Heart left ventricle (tissue), 13 donors: ENCODE measurements around the gene SUSD6.

Source experiments
- POLR2A ChIP-seq, 2 donors: fragments of 450-650 bp; IDR thresholded peaks; one replicate each; pipeline ENCODE4 v1.6.1; 2017; ENCODE audit warnings: antibody characterized with exemption in 2 of 2, mild to moderate bottlenecking in 2 of 2, moderate library complexity in 2 of 2
- TF ChIP-seq, protein P1 (sequence below), 12 donors: fragments of 200-600 bp; sonication (generic) in 4 of 12; IDR thresholded peaks; one replicate each; pipeline versions ENCODE4 v1.5.0 to v1.8.0; 2018 to 2022; ENCODE audit warnings: antibody characterized with exemption in 12 of 12, mild to moderate bottlenecking in 5 of 12
- donor health status: ischemic (EF 13 %, LVEDD 7.1; RV severe dilation, severe dysfunction).
- donor health status: DM: no; HTN: yes; CAD: no.
- donor health status: DM: no; HTN: no; CAD: no.
- donor health status: ischemic (EF 25% LVEDD 6.9; RV normal size, moderate dysfunction).
- donor health status: ischemic (EF 25% LVEDD 5.7; RV mildly dilated, moderate dysfunction).
- donor health status: ischemic (EF 35%, LVEDD 5.7; RV mildly dilated, moderate dysfunction).
- donor health status: nonischemic (EF 11% LVEDD 7.7; RV severe dilation, severe dysfunction).
- donor health status: DM: yes; HTN: yes; CAD: no.
- donor health status: PGD.
- donor health status: ischemic (EF 29% LVEDD 5.4; RV normal size, mild dysfunction).
- donor health status: nonischemic (EF 23%, LVEDD 6.1; RV moderate dilation, normal function).

DNA sequence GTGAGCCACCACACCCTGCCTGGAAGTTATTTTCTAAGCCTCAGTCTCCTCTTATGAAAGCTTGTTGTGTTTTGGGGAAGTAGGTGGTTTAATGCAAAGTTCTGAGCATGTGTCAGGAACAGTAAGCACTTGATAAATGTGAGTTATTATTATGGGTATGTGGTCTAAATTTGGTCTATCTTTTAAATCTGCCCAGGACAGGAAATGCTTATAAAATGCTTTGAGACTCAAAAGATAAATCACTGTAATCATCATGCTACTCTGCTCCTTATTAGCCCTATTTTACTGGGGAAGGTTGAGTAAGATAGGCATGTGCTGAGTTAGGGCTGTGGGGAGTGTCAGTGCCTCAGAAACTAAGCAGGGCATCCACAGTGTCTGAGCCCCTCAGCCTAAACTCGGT, 142.5 kb downstream of the SUSD6 start:
- TF ChIP-seq, protein P1, sequence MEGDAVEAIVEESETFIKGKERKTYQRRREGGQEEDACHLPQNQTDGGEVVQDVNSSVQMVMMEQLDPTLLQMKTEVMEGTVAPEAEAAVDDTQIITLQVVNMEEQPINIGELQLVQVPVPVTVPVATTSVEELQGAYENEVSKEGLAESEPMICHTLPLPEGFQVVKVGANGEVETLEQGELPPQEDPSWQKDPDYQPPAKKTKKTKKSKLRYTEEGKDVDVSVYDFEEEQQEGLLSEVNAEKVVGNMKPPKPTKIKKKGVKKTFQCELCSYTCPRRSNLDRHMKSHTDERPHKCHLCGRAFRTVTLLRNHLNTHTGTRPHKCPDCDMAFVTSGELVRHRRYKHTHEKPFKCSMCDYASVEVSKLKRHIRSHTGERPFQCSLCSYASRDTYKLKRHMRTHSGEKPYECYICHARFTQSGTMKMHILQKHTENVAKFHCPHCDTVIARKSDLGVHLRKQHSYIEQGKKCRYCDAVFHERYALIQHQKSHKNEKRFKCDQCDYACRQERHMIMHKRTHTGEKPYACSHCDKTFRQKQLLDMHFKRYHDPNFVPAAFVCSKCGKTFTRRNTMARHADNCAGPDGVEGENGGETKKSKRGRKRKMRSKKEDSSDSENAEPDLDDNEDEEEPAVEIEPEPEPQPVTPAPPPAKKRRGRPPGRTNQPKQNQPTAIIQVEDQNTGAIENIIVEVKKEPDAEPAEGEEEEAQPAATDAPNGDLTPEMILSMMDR (IDR thresholded peaks at IDR 0.05) = no peak
- TF ChIP-seq POLR2A (IDR thresholded peaks at IDR 0.05) = no peak
